ENCODE data around the gene IL36B. TPM values are rescaled to one million over a fixed set of nuclear protein-coding genes. Genes with fewer than 3 reads are reported as not detected.

The IL36B gene
- total RNA-seq, 4 donors from 2014 or later = 2.3 to 11.9 (median 7.6) TPM

DNA sequence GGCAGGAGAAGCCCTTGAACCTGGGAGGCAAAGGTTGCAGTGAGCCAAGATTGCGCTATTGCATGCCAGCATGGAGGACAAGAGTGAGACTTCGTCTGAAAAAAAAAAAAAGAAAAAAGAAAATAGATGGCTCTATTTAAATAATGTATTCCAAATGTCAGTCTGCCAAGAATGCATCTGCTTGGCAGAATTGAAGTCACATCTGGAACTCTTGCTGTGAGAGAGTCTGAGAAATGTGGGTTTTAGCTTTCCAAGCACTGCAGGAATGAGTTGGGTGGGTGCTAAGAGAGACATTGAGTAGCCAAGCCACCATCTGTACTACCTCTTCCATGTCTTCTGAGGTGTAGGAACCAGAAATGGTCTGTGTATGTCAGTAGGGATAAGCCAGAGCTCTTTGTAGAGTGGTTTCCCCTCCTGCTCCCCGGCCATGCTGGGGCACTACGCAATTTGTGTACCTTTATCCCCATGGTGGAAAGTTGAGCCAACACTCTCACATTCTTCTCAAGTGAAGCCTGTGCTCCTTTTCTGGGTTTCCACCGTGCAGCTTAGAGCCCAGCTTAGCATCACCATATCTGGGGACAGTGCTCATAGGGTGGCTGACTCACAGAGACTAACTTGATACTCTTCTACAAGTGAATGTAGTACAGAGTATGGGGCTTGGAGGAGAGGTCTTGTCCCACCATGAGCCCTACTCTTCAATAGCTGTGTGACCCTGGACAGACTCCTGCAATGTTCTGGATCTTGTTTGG is 40.4 kb upstream of the IL36B start:
- no peak for TF ChIP-seq POLR2A (IDR thresholded peaks at IDR 0.05)
- TF ChIP-seq, protein P1, sequence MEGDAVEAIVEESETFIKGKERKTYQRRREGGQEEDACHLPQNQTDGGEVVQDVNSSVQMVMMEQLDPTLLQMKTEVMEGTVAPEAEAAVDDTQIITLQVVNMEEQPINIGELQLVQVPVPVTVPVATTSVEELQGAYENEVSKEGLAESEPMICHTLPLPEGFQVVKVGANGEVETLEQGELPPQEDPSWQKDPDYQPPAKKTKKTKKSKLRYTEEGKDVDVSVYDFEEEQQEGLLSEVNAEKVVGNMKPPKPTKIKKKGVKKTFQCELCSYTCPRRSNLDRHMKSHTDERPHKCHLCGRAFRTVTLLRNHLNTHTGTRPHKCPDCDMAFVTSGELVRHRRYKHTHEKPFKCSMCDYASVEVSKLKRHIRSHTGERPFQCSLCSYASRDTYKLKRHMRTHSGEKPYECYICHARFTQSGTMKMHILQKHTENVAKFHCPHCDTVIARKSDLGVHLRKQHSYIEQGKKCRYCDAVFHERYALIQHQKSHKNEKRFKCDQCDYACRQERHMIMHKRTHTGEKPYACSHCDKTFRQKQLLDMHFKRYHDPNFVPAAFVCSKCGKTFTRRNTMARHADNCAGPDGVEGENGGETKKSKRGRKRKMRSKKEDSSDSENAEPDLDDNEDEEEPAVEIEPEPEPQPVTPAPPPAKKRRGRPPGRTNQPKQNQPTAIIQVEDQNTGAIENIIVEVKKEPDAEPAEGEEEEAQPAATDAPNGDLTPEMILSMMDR (IDR thresholded peaks at IDR 0.05) = no peak
- 59 to 60% methylated on average over 5 of the region's 5 CpGs for WGBS, 2 donors
- no peak for DNase-seq (ENCODE audit: low spot score in 2 of 2)
- intact Hi-C loops (cut with DNase I; ENCODE audit: low total_unique reads) = no loop called here
- no peak overlapping the region for H3K4me3 ChIP-seq (ENCODE audit: low read depth, poor library complexity, severe bottlenecking)

DNA sequence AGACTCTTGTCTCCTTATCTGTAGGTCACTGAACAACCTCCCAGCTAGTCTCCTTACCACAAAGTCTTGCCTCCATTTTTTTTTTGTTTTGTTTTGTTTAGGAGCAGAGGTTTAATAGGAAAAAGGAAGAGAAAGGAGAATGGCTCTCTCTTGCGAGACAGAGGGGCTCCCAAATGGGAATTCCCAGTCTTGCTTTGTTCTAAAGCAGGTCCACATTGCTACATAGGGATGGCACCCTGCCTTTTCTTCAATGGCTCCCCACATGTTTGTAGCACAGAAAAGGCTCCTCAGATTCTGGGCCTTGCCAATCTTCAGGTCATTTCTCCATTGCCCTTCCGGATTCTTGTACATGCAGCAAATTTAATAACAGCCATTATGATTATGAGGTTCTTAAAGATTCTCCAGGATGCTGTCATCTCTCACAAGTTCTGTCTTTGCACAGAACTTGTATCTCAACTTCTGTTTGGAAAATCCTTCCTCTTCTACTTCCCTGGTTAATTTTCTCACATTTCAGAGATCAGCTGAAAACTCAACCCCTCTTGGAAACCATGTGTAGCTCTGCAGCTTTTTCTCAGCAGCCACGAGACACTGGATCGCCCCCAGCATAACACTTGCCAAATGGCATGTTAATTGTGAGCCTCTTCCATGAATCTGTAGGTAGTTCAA is 38.7 kb upstream of the IL36B start:
- 56 to 61% methylated on average over 4 of the region's 4 CpGs for WGBS, 2 donors
- no peak overlapping the region for H3K4me3 ChIP-seq (ENCODE audit: low read depth, poor library complexity, severe bottlenecking)
- intact Hi-C loops (cut with DNase I; ENCODE audit: low total_unique reads) = no loop called here
- TF ChIP-seq POLR2A (IDR thresholded peaks at IDR 0.05) = no peak
- TF ChIP-seq, protein P1 (IDR thresholded peaks at IDR 0.05) = no peak
- DNase-seq (ENCODE audit: low spot score in 2 of 2) = no peak

DNA sequence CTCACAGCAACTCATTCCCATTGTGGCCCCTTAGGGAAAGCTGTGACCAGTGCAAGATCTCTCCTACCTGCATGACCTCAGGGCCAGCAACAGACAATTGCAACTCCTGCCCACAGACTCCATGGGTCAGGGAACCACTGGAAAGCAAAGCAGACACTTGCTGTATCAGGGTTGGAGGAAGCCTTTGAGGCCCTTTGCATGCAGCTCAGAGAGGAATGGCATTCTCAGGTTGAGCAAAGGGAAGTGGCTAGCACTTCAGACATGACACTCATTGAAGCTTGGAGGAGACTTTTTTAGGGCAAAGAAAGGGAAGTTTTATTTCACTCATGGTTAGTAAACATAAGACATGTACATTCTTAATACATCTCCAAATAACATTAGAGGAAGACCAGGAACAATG is 37.2 kb upstream of the IL36B start:
- intact Hi-C loops (cut with DNase I; ENCODE audit: low total_unique reads) = no loop called here
- TF ChIP-seq POLR2A (IDR thresholded peaks at IDR 0.05) = no peak
- TF ChIP-seq, protein P1 (IDR thresholded peaks at IDR 0.05) = no peak
- no peak for DNase-seq (ENCODE audit: low spot score in 2 of 2)
- H3K4me3 ChIP-seq (ENCODE audit: low read depth, poor library complexity, severe bottlenecking) = no peak overlapping the region

DNA sequence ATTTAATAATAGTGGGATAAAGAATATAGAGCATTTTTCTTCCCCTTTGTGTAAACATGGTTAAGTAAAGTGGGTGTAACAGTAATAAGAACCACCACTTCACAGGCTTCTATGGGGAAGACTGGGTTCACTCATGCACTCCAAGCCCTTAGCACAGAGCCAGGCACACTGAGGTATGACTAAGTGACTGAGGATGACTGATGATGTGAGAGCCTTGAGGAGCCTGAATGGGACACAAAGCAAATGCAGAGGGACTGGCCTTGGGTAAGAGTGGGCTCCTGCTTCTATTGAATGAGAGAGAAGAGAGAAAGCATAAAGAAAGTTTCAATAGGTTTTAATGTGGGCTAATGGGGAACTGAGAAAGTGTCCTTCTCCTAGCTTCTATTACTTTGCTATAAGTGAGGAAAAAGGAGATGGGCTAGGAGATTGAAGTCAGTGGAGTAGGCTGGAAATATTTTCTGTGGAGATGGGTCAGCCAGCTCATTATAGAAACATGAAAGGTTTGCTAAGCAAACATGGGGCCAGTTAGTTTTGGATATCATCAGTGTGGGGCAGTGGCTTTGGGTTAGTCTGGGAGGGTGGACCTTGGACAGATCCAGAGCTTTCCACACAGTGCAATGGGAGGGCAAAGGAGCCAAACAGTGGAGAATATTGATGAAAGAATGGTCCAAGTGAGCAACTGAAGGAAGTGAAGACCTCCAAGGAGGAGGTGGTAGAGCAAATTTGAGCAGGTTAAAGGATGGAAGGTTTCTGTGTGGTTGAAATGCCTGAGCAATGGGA is 35.7 kb upstream of the IL36B start:
- no peak overlapping the region for H3K4me3 ChIP-seq (ENCODE audit: low read depth, poor library complexity, severe bottlenecking)
- intact Hi-C loops (cut with DNase I; ENCODE audit: low total_unique reads) = no loop called here
- no peak for TF ChIP-seq POLR2A (IDR thresholded peaks at IDR 0.05)
- TF ChIP-seq, protein P1 (IDR thresholded peaks at IDR 0.05) = no peak
- DNase-seq (ENCODE audit: low spot score in 2 of 2) = no peak

DNA sequence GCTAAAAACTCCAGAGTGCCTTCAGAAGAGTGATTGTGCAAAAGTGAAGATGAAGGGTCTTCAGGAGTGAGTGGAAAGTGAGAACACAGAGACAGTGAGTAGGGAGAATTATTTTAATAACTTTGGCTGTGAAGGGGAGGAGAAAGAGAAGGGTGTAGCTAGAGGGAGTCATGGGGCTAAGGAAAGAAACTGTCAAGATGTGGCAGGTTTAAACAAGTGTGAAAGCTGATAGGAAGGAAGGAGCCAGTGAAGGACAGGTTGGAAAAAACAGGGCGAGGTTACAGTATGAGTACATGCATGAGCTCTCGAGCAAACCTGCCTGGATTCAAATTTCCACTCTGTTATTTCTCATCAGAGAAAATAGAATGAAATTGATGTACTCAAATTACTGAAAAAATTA is 32.9 kb upstream of the IL36B start:
- DNase-seq (ENCODE audit: low spot score in 2 of 2) = no peak
- intact Hi-C loops (cut with DNase I; ENCODE audit: low total_unique reads) = no loop called here
- whole genome bisulfite sequencing, 2 donors = 41 to 56% methylated on average over 2 of the region's 2 CpGs
- TF ChIP-seq POLR2A (IDR thresholded peaks at IDR 0.05) = no peak
- TF ChIP-seq, protein P1 (IDR thresholded peaks at IDR 0.05) = no peak
- no peak overlapping the region for H3K4me3 ChIP-seq (ENCODE audit: low read depth, poor library complexity, severe bottlenecking)
